Gastrocnemius medialis (tissue), 4 donors: ENCODE data around the gene WDR12. TPM values are rescaled to one million over a fixed set of nuclear protein-coding genes. Genes with fewer than 3 reads are reported as not detected.
"Not testable (repeated sequence)": the region's sequence is repeated elsewhere in the genome, so short reads cannot be mapped to it uniquely, and the experiment has no call there.

ENCODE experiments used
- ATAC-seq, 2 donors: fragments of 150-250 bp; one replicate each; pipeline ENCODE4 v1.9.1; 2016
- DNase-seq, 2 donors: peaks; one replicate each; pipeline ENCODE4 v3.0.0-alpha.2; 2019
- H3K27ac ChIP-seq, 4 donors: fragments of 200-600 bp; sonication (generic); 1 replicate in 1 of 4; 2 replicates in 3 of 4; pipeline ENCODE4 v1.5.1; 2016 to 2018; ENCODE audit warnings: mild to moderate bottlenecking in 2 of 4, moderate library complexity in 1 of 4
- H3K27me3 ChIP-seq, 3 donors: fragments of 200-600 bp; sonication (generic) in 2 of 3; 1 replicate in 1 of 3; 2 replicates in 2 of 3; pipeline versions ENCODE4 v1.5.1 to v1.6.0; 2016 to 2019; ENCODE audit warnings: mild to moderate bottlenecking in 1 of 3, moderate library complexity in 1 of 3
- H3K36me3 ChIP-seq, 2 donors: fragments of 200-600 bp; sonication (generic) in 1 of 2; one replicate each; pipeline ENCODE4 v1.5.1; 2017 to 2018
- H3K4me1 ChIP-seq, 2 donors: fragments of 200-600 bp; sonication (generic) in 1 of 2; one replicate each; pipeline ENCODE4 v1.5.1; 2016 to 2017; ENCODE audit warnings: mild to moderate bottlenecking in 2 of 2
- H3K4me3 ChIP-seq, 4 donors: fragments of 200-600 bp; sonication (generic) in 3 of 4; 1 replicate in 1 of 4; 2 replicates in 3 of 4; pipeline ENCODE4 v1.5.1; 2016 to 2019; ENCODE audit warnings: mild to moderate bottlenecking in 2 of 4
- H3K9me3 ChIP-seq, 3 donors: fragments of 200-600 bp; sonication (generic) in 2 of 3; 1 replicate in 1 of 3; 2 replicates in 2 of 3; pipeline ENCODE4 v1.5.1; 2016 to 2019
- POLR2A ChIP-seq, 2 donors: fragments of 450-650 bp; IDR thresholded peaks; one replicate each; pipeline ENCODE4 v1.6.1; 2017; ENCODE audit warnings: antibody characterized with exemption in 2 of 2, mild to moderate bottlenecking in 2 of 2, moderate library complexity in 2 of 2
- in situ Hi-C, 4 donors: fragments of 200-750 bp; cut with MboI; loops; one replicate each; pipeline versions ENCODE4 v1.15.0 to v1.8.0; 2017; ENCODE audit warnings: low sequenced_read_pairs in 4 of 4
- intact Hi-C: fragments of 100-400 bp; cut with DNase I; formaldehyde crosslinking; loops from one replicate; pipeline ENCODE4 v1.15.1; 2023; ENCODE audit warnings: low total_unique reads
- total RNA-seq, 4 donors: library from RNA; depleted of rRNA; stranded (reverse); fragments of >200 nt; gene quantifications; one replicate each; pipeline versions ENCODE4 v1.1.0 to v1.2.3, GENCODE V29; 2016
- TF ChIP-seq, protein P1 (sequence below), 5 experiments: fragments of 450-650 bp in 3 of 5; fragments of 200-600 bp in 2 of 5; sonication (generic) in 2 of 5; IDR thresholded peaks in 4 of 5; conservative IDR thresholded peaks in 1 of 5; 1 replicate in 4 of 5; 2 replicates in 1 of 5; pipeline ENCODE4 v1.5.1; 2016 to 2019; ENCODE audit warnings: antibody characterized with exemption in 5 of 5, mild to moderate bottlenecking in 3 of 5, moderate library complexity in 3 of 5

The WDR12 gene
- total RNA-seq, 4 donors from 2014 or later: 5.3 to 83.2 (median 18.7) TPM

DNA sequence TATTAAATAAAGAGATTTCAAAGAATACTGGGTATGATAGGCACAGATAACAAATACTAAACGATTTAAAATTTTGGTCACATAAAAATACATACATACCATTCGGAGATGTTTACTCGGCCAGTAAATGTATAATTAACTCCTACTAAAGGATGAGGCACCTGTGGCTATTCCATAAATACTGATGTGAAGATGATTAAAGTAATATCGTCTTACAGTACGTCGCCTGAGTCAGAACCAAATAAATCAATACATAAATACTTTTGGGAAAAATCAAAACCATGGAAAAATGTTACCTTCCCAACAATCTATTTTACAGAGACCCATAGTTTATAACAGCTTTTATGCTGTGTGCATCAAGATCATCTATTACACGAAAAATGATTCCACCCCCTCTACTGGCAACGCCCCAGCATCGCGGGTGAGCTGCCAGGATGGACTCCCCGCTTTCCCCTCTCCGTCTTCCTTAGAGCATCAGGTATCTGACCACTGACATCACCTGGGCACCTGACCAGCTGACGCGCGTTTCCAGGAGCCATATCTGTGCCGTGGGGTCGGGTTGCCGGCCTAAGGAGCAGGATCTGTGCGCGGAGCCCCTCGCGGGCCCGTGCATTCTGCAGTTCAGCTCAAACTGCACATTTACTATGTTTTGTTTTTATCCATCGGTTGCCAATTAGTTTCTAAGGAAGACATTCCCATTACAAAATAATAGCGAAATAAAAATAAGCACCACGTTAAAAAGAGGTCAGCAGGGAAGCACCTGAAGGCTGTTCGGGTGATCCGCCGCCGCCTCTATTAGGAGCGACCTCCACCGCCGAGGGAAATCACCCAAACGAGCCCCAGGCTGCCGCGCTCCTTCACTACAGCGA, 40.8 kb downstream of the WDR12 start:
- TF ChIP-seq, protein P1, sequence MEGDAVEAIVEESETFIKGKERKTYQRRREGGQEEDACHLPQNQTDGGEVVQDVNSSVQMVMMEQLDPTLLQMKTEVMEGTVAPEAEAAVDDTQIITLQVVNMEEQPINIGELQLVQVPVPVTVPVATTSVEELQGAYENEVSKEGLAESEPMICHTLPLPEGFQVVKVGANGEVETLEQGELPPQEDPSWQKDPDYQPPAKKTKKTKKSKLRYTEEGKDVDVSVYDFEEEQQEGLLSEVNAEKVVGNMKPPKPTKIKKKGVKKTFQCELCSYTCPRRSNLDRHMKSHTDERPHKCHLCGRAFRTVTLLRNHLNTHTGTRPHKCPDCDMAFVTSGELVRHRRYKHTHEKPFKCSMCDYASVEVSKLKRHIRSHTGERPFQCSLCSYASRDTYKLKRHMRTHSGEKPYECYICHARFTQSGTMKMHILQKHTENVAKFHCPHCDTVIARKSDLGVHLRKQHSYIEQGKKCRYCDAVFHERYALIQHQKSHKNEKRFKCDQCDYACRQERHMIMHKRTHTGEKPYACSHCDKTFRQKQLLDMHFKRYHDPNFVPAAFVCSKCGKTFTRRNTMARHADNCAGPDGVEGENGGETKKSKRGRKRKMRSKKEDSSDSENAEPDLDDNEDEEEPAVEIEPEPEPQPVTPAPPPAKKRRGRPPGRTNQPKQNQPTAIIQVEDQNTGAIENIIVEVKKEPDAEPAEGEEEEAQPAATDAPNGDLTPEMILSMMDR (IDR thresholded peaks at IDR 0.05 in 4 of 5, conservative IDR thresholded peaks at IDR 0.05 in 1 of 5): no peak
- peak; percentile 23 to 58 for TF ChIP-seq POLR2A (IDR thresholded peaks at IDR 0.05)
- peak; percentile 47 to 74 for DNase-seq
- in situ Hi-C loops: no loop called here

DNA sequence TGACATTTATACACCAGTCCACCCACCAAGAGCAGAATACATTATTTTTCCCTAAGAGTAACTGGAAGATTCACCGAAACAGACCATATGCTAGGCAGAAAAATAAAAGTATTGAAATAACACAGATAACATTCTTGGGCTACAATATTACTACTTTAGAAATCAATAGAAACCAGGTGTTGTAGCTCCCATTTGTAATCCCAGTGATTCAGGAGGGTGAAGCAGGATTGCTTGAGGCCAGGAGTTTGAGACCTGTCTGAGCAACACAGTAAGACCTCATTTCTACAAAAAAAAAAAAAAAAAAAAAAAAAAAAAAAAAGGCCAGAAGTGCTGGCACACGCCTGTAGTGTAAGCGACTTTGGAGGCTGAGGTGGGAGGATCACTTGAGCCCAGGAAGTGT, 49.5 kb downstream of the WDR12 start:
- no peaks in the 10 kb centered on the region for H3K4me1 ChIP-seq
- no peaks in the 10 kb centered on the region for H3K9me3 ChIP-seq
- no peaks in the 10 kb centered on the region for H3K27me3 ChIP-seq
- no peak overlapping the region for H3K4me3 ChIP-seq
- no peak for DNase-seq
- intact Hi-C loops: no loop called here
- TF ChIP-seq, protein P1 (IDR thresholded peaks at IDR 0.05 in 4 of 5, conservative IDR thresholded peaks at IDR 0.05 in 1 of 5): no peak
- no peak for TF ChIP-seq POLR2A (IDR thresholded peaks at IDR 0.05)
- no peak for ATAC-seq
- H3K27ac ChIP-seq: no peak overlapping the region
- H3K36me3 ChIP-seq: no peaks in the 10 kb centered on the region
- in situ Hi-C loops: no loop called here

More for the DNA sequence above, 40.8 kb downstream of the WDR12 start:
- H3K9me3 ChIP-seq: no peaks in the 10 kb centered on the region
- no peaks in the 10 kb centered on the region for H3K36me3 ChIP-seq
- intact Hi-C loops: loop anchor here (2.0 to 10.0 kb wide), 3 partner anchors 66 to 282 kb away; no protein-coding TSS in a partner anchor
- ATAC-seq: peak; percentile 78 to 85
- peak overlapping the region; percentile 72 to 88 (median 84) for H3K4me3 ChIP-seq
- peak overlapping the region; percentile 73 to 84 (median 79) for H3K27ac ChIP-seq
- H3K4me1 ChIP-seq: peaks cover 6 to 10% of the 10 kb centered on the region in 2 donors
- H3K27me3 ChIP-seq: no peaks in the 10 kb centered on the region

DNA sequence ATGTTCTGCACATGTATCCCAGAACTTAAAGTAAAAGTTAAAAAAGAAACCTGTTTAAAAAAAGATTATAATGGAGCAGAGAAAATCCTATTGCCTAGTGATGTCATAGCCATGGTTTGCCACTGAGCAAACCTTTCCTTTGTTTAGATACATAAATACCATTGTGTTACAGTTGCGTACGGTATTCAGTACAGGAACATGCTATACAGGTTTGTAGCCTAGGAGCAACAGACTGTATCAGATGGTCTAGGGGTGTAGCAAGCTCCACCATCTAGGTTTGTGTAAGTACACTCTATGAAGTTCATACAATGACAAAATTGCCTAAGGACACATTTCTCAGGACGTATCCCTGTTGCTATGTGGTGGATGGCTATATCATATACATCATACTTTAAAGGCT, 52.9 kb downstream of the WDR12 start:
- Histone ChIP-seq H3K27me3 (no peaks in the 10 kb centered on the region), H3K9me3 (no peaks in the 10 kb centered on the region), H3K4me1 (no peaks in the 10 kb centered on the region), H3K27ac (no peak overlapping the region), H3K36me3 (no peaks in the 10 kb centered on the region), H3K4me3 (no peak overlapping the region)
- no peak for DNase-seq
- TF ChIP-seq, protein P1 (IDR thresholded peaks at IDR 0.05 in 4 of 5, conservative IDR thresholded peaks at IDR 0.05 in 1 of 5): no peak
- TF ChIP-seq POLR2A (IDR thresholded peaks at IDR 0.05): no peak
- intact Hi-C loops: no loop called here
- in situ Hi-C loops: no loop called here
- ATAC-seq: no peak

DNA sequence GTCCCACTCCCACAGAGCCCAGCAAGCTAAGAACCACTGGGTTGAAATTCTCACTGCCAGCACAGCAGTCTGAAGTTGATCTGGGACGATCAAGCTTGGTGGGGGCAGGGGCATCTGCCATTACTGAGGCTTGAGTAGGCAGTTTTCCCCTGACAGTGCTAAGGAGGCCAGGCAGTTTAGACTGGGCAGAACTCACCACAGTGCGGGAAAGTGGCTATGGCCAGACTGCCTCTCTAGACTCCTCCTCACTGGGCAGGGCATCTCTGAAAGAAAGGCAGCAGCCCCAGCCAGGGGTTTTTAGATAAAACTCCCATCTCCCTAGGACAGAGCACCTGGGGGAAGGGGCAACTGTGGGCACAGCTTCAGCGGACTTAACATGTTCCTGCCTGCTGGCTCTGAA, 62.1 kb downstream of the WDR12 start:
- ATAC-seq, in situ Hi-C loops, H3K9me3 ChIP-seq, DNase-seq, intact Hi-C loops, H3K4me3 ChIP-seq, H3K36me3 ChIP-seq, H3K4me1 ChIP-seq, H3K27ac ChIP-seq, H3K27me3 ChIP-seq: not testable (repeated sequence)

DNA sequence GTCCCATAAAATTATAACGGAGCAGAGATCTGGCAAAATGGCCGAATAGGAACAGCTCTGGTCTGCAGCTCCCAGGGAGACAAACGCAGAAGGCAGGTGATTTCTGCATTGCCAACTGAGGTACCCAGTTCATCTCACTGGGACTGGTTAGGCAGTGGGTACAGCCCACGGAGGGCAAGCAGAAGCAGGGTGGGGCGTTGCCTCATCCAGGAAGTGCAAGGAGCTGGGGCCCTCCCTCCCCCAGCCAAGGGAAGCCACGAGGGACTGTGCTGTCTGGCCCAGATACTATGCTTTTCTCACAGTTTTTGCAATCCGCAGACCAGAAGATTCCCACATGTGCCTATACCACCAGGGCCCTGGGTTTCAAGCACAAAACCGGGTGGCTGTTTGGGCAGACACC, 62.7 kb downstream of the WDR12 start:
- in situ Hi-C loops: no loop called here
- Histone ChIP-seq H3K9me3 (no peaks in the 10 kb centered on the region), H3K27me3 (no peaks in the 10 kb centered on the region), H3K27ac (no peak overlapping the region), H3K4me3 (no peak overlapping the region), H3K36me3 (no peaks in the 10 kb centered on the region), H3K4me1 (no peaks in the 10 kb centered on the region)
- no peak for TF ChIP-seq POLR2A (IDR thresholded peaks at IDR 0.05)
- TF ChIP-seq, protein P1 (IDR thresholded peaks at IDR 0.05 in 4 of 5, conservative IDR thresholded peaks at IDR 0.05 in 1 of 5): no peak
- intact Hi-C loops: no loop called here
- DNase-seq: no peak
- no peak for ATAC-seq
